ENCODE data around the gene IDUA.
"Not testable (repeated sequence)": the region's sequence is repeated elsewhere in the genome, so short reads cannot be mapped to it uniquely, and the experiment has no call there.

The IDUA gene

DNA sequence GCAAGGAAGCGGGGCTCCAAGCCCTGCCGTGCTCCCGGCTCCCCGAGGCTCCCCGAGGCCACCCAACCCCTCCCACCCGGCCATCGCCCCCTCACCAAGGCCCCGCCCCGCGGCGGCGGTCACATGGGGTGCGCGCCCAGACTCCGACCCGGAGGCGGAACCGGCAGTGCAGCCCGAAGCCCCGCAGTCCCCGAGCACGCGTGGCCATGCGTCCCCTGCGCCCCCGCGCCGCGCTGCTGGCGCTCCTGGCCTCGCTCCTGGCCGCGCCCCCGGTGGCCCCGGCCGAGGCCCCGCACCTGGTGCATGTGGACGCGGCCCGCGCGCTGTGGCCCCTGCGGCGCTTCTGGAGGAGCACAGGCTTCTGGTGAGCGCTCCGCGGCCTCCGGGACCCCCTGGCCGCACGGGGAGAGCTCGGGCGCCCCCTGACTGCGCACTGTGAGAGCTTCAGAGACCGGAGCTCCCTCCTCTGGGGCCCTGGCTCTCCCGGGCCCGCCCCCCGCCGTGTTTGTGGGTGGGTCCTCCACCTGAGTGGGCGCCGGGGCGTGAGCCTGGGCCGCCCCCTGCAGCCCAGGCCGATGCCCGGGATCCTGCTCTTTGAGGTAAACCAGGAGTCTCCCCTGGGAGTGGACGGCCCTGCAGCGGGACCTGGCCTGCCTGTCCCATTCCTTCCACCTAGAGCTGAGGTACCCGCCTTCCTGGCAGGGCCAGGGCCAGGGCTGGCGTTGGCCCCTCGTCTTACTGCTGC, at the start of gene IDUA:
TSS of gene IDUA (plus strand) at position 166 of the 745 bp plus-strand sequence. CDS start at position 207, 41 bp downstream.
- peak; percentile 71 to 79 for DNase-seq (ENCODE audit: low read depth in 1 of 2, low spot score in 1 of 2)

DNA sequence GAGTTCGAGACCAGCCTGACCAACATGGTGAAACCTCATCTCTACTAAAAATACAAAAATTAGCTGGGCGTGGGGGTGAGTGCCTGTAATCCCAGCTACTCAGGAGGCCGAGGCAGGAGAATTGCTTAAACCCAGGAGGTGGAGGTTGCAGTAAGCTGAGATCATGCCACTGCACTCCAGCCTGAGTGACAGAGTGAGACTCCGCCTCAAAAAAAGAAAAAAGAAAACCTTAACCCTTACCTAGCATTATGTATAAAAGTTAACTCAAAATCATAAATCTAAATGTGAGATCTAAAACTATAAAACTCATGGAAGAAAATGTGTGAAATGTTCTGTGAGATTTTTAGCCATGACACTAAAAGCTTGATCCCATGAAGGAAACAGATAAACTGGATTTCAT, 47.3 kb upstream of the IDUA start:
- not testable (repeated sequence) for DNase-seq (ENCODE audit: low read depth in 1 of 2, low spot score in 1 of 2)

DNA sequence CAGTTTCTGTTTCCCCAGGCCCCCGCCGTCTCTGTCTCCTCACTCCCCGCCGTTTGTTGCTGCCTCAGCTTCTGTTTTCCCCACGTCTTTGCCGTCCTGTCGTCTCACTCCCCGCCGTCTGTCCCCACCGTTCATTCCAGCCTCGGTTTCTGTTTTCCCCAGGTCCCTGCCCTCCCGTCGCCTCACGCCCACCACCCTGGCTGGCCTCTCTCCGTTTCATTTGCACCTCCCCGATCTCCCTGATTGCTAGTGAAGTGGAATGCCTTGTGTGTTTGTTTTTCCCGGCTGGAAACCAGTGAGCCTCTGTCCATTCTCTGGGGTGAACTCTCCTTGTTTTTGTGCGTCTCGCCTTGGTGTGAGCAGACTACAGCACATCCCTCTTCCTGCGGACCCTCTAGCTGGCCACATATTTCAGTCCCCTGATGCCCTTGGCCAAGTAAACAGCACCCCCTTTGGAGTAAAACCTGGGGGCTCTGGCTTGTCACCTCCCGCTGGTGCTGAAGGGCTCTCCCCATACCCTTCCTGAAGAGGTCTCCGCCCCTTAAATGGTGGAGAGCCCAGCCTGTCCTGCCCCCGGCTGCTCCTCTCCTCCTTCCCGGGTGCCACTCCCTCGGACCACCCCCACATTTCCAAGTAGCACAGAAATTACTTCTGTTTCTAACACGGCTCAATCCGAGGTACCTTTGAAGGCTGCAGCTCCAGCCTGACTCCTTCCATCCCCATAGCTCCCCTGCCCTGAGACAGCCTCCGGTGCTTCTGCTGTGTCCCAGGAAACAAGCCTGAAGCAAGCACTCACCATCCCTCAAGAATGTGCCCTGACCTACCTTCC, 41.4 kb upstream of the IDUA start:
- no peak for DNase-seq (ENCODE audit: low read depth in 1 of 2, low spot score in 1 of 2)

DNA sequence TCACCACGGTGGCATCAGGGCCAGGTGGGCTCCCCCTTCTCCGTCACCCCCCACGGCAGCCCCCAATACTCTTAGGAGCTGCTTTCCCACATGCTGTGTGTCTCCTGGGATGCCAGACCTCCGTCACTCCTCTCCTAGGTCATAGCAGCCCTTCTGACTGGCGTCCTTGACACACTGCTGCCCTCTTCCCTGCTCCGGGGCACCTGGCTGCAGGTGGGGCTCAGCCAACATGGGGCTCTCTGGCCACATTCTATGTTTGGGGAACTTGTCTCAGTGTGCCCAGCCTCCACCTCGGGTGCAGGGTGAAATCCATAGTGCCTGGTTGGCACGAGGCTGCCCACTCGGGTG, 40.8 kb upstream of the IDUA start:
- DNase-seq (ENCODE audit: low read depth in 1 of 2, low spot score in 1 of 2), result no peak

DNA sequence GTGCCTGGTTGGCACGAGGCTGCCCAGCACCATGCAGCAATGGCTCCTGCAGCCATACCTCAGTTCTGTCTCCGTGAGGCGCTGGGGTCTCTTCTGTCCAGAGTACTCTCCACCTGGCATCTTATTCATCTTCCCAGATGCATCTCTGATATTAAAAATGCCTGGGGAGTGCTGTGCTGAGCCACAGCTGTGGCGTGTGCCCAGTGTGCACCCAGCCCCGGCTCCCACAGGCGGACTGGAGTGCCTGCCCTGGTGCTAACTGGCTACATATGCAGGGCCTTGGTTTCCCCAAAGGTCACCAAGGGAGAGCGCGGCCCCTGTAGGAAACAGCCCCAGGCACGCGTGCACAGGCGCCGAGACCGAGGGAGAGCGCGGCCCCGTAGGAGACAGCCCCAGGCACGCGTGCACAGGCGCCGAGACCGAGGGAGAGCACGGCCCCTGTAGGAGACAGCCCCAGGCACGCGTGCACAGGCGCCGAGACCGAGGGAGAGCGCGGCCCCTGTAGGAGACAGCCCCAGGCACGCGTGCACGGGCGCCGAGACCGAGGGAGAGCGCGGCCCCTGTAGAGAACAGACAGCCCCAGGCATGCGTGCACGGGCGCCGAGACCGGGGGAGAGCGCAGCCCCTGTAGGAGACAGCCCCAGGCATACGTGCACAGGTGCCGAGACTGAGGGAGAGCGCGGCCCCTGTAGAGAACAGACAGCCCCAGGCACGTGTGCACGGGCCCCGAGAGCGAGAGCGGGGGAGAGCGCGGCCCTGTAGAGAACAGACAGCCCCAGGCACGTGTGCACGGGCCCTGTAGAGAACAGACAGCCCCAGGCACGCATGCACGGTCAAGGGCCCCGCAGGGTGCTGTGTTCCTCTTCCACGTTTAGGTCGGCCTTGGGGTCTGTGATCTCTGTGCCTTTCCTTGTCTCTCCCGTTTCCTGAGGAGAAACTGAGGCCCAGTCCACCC, 40.0 kb upstream of the IDUA start:
- no peak for DNase-seq (ENCODE audit: low read depth in 1 of 2, low spot score in 1 of 2)

DNA sequence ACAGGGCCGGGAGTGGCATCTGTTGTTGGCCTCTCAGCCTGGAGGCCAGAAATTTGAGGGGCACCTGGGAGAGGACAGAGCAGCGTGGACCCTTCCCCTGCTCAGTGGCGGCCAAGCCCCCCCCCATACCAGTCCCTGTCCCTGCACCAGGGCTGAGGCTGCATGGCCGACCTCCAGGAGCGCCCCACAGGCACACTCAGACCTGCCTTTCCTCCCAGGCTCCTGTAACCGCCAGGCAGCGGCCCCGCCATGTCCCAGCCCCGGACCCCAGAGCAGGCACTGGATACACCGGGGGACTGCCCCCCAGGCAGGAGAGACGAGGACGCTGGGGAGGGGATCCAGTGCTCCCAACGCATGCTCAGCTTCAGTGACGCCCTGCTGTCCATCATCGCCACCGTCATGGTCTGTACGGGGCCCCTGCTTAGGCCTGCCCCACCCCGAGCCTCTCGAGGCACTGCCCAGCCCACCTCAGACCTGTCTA, 39.3 kb upstream of the IDUA start:
- no peak for DNase-seq (ENCODE audit: low read depth in 1 of 2, low spot score in 1 of 2)

DNA sequence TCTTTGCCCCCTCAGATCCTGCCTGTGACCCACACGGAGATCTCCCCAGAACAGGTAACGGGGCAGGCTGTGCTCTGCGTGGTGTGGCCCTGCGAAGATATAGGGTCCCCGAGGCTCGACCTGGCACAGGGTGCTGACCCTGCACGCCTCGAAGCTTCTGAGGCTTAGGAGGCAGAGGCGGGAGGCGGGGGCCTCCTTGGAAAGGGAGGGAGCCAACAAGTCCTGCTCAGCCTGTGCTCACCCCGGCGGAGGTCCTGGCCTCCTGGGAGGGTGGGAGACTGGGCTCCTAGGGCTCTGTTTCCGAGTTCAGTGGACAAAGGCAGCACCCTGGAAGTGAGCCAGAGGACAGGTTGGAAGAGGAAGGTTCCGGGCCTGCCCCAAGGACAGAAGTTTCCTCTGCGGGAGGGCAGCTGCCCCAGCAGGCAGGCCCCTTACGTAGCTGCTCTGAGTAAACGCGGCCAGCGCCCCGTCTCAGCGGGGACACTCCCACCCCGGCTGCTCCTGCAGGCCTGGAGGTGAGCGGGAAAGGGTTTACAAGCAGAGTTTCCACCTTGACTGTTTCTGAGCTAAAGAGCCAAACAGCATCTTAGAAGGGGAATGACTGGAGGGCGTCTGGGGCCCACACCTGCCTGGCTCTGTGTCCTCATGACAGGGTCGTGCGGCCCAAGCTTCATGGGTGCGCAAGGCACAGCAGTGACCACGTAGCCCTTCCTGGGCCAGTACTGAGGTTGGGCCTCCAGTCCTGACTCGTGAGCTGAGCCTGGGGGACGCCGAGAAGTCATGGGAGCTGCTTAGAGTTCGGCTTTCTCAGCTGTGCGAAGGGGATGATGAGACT, 38.5 kb upstream of the IDUA start:
- DNase-seq (ENCODE audit: low read depth in 1 of 2, low spot score in 1 of 2), result no peak

DNA sequence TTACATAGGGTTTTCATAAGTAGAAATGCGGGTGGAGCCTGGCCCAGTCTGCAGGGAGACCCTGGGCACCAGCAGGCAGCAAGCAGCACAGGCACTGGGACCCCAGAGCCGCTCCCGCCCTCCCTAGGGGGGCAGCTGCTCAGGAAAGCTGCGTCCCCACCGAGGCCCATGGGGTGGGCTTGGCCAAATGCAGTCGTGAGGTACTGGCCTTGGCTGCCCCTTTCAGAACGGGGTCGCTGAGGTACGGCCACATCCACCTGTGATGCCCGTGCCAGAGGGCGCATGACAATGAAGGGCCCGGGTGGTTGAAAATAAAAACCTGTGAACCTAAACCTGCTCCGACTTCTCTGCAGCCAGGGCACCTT, 37.9 kb upstream of the IDUA start:
- no peak for DNase-seq (ENCODE audit: low read depth in 1 of 2, low spot score in 1 of 2)

DNA sequence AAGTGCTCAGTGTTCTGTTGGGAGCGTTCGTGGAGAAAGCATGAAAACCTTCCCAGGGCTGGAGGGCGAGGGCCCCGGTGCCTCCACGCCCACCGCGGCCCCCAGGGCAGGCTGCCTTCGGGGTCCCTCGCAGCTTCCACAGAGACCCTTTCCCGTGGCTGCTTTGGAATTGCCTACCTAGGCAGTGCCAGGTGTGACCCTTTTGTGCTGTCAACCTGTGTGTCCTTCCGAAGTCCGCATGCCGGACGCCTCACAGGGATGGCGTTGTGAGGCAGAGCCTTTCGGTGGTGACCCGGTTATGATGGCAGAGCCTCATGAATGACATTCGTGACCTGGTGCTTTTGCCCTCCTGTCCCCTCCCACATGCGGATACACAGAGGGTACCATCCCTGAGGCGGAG, 37.2 kb upstream of the IDUA start:
- no peak for DNase-seq (ENCODE audit: low read depth in 1 of 2, low spot score in 1 of 2)

DNA sequence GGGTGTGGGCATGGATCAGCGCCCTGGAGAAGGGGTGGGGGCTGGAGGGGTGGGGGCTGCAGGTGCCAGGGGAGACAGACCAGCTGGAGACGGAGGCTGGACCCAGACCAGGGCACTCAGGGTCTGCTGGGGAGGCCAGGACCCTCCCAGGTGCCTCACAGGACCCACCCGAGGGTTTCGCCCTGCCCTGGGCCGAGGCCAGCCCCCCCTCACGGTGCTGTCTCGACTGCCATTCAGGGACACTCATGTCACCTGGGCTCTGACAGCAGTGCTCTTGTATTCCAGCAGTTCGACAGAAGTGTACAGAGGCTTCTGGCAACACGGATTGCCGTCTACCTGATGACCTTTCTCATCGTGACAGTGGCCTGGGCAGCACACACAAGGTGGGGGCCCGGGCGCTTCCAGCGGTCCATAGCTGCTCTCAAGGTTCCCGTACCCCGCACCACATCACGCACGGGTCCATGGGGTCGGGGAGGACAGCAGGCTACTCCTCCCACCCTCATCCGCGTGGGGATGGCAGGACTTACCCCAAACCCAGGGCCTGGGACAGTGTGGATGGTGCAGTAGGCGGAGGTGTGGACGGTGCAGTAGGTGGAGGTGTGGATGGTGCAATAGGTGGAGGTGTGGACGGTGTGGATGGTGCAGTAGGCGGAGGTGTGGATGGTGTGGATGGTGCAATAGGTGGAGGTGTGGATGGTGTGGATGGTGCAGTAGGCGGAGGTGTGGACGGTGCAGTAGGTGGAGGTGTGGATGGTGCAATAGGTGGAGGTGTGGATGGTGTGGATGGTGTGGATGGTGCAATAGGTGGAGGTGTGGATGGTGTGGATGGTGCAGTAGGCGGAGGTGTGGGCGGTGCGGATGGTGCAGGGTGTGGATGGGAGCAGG, 36.5 kb upstream of the IDUA start:
- no peak for DNase-seq (ENCODE audit: low read depth in 1 of 2, low spot score in 1 of 2)

DNA sequence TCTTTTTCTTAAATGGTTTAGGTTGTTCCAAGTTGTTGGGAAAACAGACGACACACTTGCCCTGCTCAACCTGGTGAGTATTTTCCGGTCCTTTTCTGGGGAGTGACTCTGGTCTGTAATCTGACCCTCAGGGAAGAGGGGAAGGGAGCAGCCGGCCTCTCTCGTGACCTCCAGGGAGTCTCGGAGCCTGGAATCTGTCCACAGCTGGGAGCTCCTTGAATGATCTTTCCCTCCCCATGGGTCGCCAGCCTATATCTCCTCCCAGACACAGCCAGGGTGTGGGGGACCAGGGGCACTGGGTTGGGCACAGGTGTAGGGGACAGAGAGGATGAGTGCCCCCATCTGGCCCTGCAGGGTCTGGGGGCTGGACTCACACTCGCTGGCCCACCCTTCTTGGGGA, 35.7 kb upstream of the IDUA start:
- no peak for DNase-seq (ENCODE audit: low read depth in 1 of 2, low spot score in 1 of 2)

DNA sequence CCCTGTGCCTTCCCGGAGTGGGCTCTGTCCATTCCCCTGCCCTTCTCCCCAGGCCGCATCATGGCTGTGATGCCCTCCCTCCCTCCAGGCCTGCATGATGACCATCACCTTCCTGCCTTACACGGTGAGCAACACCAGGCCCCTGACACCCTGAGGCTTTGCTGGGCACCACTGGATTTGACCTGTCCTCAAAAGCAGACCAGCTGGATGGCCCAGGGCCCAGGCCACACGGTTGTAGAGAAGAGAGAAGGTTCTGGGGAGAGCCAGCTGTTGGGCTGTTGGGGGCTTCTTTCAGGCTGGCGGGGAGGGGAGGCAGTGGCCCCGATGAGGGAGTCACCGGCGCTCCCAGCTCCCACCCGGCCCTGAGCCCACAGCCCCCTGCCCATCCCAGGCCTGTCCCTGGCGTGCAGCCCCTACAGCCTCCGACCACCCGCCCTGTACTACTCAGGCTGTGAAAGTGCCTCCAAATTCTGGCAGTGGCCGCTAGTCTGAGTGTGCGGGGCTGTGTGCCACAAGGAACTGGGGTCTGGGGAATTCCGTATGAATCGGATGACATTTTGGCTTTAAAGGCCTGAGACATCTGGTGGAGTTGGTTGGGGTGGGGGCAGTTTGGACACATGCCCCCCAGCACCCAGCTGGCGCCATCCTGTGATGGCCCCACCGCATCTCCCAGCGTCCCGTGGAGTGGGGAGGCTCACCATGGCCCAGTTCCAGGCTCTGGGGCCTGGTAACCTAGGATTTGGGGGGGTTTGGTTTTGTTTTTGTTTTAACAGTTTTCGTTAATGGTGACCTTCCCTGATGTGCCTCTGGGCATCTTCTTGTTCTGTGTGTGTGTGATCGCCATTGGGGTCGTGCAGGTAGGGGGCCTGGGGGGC, 35.0 kb upstream of the IDUA start:
- DNase-seq (ENCODE audit: low read depth in 1 of 2, low spot score in 1 of 2), result no peak

DNA sequence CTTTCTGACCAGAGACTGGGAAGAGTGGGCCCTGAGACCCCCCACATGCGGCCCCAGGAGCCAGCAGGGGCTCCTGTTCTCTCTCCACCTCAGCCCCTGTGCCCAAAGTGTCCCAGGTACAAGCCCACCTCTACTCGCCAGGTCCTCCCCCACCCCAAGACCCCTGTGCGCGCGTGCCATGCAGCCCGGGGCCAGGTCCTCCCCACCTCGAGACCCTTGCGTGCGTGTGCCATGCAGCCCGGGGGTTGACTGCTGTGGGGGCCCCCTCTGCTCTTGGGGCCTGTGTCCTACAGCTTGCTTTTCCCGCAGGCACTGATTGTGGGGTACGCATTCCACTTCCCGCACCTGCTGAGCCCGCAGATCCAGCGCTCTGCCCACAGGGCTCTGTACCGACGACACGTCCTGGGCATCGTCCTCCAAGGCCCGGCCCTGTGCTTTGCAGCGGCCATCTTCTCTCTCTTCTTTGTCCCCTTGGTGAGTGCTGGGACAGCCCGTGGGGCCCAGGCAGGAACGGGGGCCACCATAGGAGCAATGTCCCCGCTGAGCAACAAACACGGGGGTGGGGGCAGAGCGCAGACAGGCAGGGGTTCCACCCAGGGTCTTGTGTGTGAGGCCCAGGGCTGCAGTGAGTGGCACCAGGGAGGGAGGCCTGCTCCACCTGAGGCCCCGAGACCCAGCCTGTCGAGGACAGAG, 33.8 kb upstream of the IDUA start:
- DNase-seq (ENCODE audit: low read depth in 1 of 2, low spot score in 1 of 2), result no peak

DNA sequence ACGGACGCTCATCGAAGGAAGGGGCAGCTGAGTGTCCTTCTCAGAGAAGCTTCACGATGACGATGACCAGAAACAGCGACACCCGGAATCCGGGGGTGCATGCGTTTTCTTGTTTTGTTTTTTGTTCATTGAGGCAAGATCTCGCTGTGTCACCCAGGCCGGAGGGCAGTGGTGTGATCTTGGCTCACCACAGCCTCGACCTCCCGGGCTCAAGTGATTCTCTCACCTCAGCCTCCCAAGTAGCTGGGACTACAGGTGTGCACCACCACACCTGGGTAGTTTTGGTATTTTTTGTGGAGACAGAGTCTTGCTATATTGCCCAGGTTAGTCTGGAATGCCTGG, 33.3 kb upstream of the IDUA start:
- DNase-seq (ENCODE audit: low read depth in 1 of 2, low spot score in 1 of 2), result no peak

DNA sequence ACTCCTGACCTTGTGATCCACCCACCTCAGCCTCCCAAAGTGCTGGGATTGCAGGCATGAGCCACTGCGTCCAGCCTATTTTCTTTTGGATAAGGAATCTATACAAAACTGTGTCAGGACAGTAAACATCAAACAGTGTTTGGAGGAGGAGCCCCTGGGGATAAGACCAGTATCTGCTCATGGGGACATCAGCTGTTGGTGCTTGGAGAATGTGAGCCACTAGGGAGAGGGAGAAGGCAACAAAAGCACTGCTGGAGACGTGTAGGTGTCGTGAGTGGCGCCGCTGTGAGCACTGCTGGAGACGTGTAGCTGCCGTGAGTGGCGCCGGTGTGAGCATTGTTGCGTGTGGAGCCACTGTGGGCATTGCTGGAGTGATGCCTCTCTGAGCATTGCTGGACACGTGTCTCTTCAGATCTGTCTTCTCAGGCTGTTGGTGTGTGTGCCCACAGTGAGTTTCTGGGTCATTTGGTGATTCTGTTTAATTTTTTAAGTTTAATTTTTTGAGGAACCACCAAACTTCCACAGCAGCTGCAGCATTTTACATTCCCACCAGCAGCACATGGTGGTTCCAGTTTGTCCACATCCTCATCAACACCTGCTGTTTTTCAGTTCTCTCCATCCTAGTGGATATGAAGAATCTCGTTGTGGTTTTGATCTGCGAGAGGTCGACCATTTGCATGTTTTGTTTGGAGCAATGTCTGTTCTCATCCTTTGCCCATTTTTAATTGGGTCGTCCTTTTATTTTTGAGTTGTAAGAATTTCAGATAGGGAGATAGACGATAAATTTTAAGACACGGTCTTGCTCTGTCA, 32.4 kb upstream of the IDUA start:
- no peak for DNase-seq (ENCODE audit: low read depth in 1 of 2, low spot score in 1 of 2)

DNA sequence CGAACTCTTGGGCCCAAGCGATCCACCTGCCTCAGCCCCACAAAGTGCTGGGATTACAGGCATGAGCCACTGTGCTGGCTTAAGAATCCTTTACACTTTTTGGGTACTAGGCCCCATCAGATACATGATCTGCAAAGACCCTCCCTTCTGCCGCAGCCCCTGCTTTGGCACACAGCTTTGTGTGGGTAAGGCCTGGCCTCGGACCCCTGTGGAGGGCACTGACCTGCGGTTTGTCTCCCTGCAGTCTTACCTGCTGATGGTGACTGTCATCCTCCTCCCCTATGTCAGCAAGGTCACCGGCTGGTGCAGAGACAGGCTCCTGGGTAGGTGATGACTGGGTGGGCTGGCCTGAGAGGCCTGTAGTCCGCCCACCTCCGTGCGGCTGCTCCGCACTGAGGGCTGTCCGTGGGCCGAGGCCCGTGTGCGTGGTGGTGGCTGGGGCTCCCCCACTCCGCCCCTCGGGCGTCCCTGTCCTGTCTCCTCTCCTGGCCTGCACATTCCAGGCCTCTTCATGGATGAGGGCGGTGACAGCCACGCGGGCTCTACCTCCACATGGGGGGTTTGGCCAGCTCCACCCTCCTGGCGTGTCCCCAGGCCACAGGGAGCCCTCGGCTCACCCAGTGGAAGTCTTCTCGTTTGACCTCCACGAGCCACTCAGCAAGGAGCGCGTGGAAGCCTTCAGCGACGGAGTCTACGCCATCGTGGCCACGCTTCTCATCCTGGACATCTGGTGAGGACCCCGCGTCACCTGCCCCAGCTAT, 31.5 kb upstream of the IDUA start:
- no peak for DNase-seq (ENCODE audit: low read depth in 1 of 2, low spot score in 1 of 2)

All from activated T-helper 1 cell treated with anti-CD3 and anti-CD28 coated beads, Interleukin-2, amount 50 U/mL, for 16 hours (primary cell).